KOPT-K1 (cell line): ENCODE measurements around the gene KCND3.
A peak's percentile ranks its signal among the peaks of the same experiment; 100 is the strongest.
"Not testable (repeated sequence)": the region's sequence is repeated elsewhere in the genome, so short reads cannot be mapped to it uniquely, and the experiment has no call there.

ENCODE experiments used
- H3K27ac ChIP-seq: fragments of 200-600 bp; sonication (generic); 2 replicates; pipeline ENCODE4 v1.5.1; 2016; ENCODE audit warnings: antibody characterized with exemption, mild to moderate bottlenecking, low read depth, low read length; ENCODE audit not compliant: poor library complexity, severe bottlenecking
- H3K36me3 ChIP-seq: fragments of 200-600 bp; sonication (generic); 2 replicates; pipeline ENCODE4 v1.5.1; 2017; ENCODE audit warnings: antibody characterized with exemption, mild to moderate bottlenecking, low read length, moderate library complexity; ENCODE audit not compliant: insufficient read depth
- H3K9me3 ChIP-seq: fragments of 200-600 bp; sonication (generic); 2 replicates; pipeline ENCODE4 v1.5.1; 2017; ENCODE audit warnings: antibody characterized with exemption, low read length, mild to moderate bottlenecking; ENCODE audit not compliant: insufficient read depth, poor library complexity, severe bottlenecking

KCND3 gene

DNA sequence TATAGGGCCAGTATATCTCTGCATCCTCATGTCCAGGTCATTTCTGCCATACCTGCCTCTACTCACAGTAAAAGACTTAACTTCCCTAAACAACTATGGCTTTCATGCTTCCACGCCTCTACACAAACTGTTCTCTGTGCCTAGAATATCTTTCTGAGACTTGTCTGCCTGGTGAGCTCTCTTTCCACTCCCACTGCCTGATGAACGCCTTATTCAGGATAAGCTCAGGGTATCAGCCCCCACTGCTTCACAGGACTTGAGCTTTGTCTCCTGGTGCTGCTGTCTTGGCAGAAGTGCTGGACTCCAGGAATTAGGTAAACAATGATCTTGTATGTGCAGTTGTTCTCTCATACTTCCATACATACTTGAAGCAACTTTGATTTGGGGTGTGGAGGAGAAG lies 238.6 kb downstream of the KCND3 start:
- no peak overlapping the region for H3K27ac ChIP-seq
- H3K36me3 ChIP-seq = no peaks in the 10 kb centered on the region
- no peaks in the 10 kb centered on the region for H3K9me3 ChIP-seq

DNA sequence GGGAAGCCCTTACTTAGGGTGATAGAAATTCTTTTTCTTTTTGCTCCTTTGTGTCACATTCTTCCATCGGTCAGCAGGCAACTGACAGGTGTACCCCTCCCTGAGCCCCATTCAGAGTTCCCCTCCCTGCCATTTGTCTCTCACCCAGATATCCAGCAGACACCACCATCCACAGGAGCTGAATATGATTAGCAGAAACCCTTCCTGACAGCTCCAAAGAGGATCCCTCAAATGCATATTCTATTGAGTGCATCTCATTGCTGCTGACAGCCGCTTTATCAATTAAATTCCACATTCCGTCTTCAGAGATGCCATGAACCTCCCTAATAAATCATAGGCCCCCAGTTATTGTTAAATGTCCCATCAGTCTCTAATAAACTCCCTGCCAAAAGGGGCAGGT lies 239.8 kb downstream of the KCND3 start:
- Histone ChIP-seq H3K27ac (no peak overlapping the region), H3K9me3 (no peaks in the 10 kb centered on the region), H3K36me3 (no peaks in the 10 kb centered on the region)

DNA sequence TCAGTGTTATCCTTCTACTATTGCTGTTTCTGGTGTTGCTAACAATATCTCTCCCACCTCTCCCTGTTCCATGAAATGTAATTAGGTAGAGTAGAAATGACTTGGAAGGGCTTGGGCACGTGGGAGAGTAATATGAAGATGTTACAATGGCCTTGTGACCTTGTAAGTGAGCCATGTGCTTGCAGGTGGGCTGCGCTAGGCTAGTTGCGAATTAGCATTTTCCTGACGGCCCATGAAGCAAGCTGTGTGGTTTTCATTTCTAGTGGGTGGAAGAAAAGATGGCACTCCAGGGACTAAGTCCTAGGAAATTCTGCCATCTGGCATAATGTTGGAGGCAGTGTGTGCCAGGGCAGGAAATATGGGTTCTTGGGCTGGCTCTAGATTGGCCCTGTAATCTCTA lies 241.5 kb downstream of the KCND3 start:
- Histone ChIP-seq H3K27ac (no peak overlapping the region), H3K36me3 (no peaks in the 10 kb centered on the region), H3K9me3 (no peaks in the 10 kb centered on the region)

DNA sequence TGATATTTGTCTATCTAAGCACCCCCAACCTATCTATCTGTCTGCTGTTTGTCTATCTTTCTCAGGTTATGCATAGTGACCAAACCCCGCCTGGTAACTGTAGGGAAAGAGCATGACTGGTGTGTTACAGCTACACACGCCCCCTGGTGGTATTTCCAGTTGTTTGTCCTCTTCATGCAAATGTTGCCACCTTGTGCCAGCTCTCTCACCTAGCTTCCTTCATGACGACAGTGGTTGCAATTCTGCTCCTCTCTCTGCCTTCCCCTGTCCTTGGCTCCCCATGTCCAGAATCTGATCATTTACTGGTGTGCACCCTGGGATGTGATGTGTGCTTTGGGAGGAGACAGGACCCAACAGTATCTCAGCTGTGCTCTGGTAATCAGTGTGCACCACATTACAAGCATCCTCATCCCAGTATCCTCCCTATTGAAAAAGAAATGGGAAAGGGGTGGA lies 242.2 kb downstream of the KCND3 start:
- no peak overlapping the region for H3K27ac ChIP-seq
- no peaks in the 10 kb centered on the region for H3K9me3 ChIP-seq

DNA sequence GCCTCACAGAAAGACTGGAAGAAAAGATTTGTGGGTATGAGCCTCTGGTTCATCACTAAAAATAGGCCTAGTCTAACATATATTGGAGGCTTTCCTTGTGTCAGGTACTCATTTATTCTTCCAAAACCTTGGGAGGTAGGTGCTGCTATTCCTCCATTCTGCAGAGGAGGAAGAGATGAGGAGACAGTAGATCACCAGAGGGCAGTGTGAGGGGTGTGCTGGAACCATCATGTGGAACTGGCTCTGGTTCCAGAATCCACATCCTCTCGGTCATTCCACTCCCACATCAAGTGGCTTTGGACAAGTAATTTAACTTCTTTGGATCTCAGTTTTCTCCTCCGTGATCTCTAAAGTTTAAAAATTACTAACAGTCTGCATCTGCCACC lies 242.9 kb downstream of the KCND3 start:
- Histone ChIP-seq H3K27ac (no peak overlapping the region), H3K36me3 (no peaks in the 10 kb centered on the region)

More for the DNA sequence above, 242.2 kb downstream of the KCND3 start:
- no peaks in the 10 kb centered on the region for H3K36me3 ChIP-seq

DNA sequence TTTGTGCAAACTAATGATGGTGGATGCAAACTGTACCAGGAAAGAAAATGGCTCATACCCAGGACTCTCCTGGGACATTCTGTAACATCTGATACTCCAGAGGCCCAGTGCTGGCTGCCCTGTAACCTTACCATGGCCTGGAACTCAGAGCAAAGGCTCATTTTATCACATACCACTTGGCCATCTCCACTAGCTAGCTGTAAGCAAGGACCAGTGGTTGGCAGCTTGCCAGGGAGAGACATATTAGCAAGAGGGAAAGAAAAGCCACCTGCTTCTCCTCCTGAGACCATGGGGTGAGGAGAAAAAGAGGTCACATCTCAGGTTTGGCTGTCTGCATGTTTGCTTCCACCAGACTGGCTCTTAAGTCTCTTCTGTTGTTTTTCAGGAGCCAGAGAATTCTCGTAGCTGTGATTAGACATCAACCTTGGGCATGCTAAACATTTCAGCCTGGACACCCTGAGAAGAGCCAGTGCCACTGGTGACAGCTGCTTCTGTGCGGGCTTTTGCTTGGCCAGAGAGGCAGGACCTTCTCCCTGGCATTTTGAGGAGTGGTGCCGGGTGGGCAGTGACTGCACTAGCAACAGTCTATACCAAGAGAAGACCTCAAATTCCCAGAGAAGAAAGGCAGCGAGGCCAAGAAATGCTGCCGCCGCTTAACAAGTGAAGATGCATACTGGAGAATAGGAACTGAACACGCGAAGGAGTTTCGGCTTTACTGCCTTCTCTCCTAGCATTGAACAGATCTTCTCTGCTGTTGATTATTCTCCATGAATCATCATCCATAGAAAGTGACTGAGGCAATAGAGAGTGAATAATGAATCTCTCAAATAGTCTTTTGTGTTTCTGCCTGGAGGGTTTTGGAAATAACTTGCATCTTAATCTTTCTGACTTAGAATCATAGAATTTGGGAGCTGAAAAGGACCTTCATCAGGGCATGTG lies 243.5 kb downstream of the KCND3 start:
- Histone ChIP-seq H3K27ac (no peak overlapping the region), H3K9me3 (no peaks in the 10 kb centered on the region), H3K36me3 (no peaks in the 10 kb centered on the region)

More for the DNA sequence above, 242.9 kb downstream of the KCND3 start:
- no peaks in the 10 kb centered on the region for H3K9me3 ChIP-seq

DNA sequence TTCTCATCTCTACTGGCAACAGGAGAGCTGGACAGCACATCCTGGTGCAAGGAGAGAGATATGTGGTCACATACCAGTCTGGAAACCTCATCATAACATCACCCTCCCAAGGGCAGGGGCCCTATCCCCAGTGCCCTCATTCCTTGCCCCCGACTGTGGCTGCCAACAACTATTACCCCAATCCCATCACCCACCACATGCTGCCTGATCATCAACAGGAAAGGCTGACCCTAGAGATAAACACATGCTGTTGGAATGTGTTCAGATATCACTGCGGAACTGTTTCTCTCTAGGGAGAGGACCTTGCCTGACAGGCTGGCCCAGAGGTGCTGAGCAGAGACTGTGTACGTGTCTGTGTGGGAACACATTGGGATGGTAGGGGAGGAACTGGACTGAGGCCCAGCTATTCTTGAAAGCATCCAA lies 245.8 kb downstream of the KCND3 start:
- no peak overlapping the region for H3K27ac ChIP-seq
- H3K36me3 ChIP-seq = no peaks in the 10 kb centered on the region
- no peaks in the 10 kb centered on the region for H3K9me3 ChIP-seq

DNA sequence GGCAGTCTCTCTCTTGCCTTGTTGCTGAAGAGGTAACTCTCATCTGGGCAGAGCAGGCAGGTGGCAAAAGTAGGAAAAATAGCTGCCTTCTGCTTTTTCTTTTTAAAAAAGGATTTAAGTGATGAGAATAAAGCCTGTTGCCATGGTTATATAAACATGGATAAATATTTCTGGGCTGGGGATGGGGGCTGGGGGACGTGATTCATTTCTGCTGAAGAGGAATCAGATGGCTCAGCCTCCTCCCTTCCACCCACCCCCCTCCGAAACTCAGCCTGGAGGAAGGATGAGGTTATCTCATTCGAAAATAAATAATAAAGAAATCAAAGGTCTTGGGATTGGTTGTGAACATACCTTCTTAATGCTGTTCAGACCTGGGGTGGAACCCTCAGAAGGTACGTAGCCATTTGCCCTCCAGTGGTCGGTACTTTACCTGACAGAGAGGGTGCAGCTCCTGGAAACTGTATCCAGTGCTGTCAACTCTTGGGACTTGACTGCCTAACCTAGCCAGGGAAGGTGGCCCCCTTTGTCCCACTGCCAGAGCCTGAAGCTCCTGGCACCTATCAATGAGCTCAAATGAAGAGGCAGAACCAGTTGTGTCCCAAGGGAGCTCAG lies 246.4 kb downstream of the KCND3 start:
- Histone ChIP-seq H3K36me3 (no peaks in the 10 kb centered on the region), H3K27ac (no peak overlapping the region), H3K9me3 (no peaks in the 10 kb centered on the region)

DNA sequence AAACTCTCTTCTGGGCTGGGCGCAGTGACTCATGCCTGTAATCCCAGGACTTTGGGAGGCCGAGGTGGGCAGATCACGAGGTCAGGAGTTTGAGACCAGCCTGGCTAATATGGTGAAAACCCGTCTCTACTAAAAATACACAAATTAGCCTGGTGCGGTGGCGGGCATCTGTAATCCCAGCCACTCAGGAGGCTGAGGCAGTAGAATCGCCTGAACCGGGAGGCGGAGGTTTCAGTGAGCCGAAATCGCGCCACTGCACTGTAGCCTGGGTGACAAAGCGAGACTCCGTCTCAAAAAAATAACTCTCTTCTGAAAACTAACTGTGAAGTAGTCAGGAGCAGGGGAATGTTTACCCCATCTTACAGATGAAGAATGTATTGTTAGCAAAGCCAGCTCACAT lies 247.2 kb downstream of the KCND3 start:
- H3K27ac ChIP-seq, H3K9me3 ChIP-seq, H3K36me3 ChIP-seq: not testable (repeated sequence)

DNA sequence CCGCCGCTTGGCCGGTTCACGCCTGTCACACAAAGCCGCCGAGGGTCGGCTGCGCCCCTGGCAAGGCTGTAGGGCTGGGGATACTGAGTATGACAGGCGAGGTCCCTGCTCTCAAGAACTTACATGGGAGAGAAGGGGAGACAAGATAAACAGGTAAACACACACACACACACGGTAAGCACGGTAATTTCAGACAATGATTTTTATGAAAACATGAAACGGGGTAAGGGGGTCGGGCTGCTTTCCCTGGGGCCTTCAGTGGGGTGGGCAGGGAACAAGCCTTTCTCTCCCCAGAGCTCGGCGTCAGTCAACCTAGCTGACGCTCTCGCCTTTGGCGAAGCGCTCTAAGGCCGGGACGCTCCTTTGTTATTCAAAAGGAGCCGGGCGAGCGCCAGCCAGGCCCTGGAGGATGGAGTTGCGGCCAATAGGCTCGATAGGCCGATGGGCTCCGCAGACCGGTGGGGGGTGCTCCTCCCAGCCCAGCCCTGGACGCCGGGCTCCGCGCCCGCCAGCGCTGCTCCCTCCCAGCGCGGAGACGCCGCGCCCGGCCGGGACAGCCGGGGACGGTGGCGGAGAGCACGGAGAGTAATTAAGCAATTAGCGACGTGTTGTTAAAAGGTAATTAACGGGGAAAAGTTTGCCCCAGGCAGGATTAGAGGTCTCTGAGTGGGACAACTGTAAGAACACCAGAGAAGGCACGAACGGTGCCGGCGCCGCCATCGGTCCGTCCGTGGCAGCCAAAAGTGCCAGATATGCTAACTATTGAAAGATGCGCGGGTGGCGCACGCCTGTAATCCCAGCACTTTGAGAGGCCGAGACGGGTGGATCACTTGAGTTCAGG lies 249.3 kb downstream of the KCND3 start:
- Histone ChIP-seq H3K27ac (no peak overlapping the region), H3K36me3 (no peaks in the 10 kb centered on the region), H3K9me3 (no peaks in the 10 kb centered on the region)

DNA sequence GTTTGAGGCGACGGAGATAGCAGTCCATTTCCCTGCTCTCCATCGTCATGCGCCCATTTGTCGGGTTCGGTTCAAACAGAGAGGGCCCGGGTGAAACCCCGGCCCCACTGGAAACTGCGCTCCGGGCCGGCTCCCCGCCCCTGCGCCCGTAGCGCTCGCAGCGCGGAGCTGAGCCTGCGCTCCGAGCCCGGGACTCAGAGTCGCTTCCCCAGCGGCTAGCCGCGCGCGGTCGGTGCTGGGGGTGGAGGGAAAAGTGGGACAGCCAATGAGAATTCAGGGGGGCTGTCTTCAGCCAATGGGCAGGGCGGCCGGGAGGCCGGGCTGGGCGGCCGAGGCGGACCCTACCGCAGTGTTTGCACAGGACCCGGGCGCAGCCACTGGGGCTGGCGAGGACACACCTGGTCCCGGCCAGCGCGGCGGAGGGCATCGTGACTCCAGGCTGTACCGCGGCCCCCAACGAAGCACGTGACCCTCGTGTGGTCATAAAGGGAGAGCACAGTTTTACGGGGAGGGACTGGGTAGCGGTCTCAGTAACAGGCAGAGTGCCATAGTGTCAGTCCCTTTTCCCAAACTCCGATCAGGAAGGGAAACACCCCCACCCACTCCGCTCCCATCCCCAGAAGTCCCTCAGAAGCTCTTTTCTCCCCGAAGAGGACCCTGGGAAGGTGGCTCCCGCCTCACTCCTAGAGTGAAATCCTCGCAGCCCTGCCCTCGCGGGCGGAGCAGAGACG lies 250.1 kb downstream of the KCND3 start, which contains the start of gene INKA2:
Gene INKA2, minus strand, starts transcription at position 202 of the 731 bp plus-strand sequence. Its CDS starts 153 bp downstream, at position 49.
- Histone ChIP-seq H3K9me3 (no peaks in the 10 kb centered on the region), H3K36me3 (no peaks in the 10 kb centered on the region), H3K27ac (peak within 1 kb of the TSS; percentile 31)

DNA sequence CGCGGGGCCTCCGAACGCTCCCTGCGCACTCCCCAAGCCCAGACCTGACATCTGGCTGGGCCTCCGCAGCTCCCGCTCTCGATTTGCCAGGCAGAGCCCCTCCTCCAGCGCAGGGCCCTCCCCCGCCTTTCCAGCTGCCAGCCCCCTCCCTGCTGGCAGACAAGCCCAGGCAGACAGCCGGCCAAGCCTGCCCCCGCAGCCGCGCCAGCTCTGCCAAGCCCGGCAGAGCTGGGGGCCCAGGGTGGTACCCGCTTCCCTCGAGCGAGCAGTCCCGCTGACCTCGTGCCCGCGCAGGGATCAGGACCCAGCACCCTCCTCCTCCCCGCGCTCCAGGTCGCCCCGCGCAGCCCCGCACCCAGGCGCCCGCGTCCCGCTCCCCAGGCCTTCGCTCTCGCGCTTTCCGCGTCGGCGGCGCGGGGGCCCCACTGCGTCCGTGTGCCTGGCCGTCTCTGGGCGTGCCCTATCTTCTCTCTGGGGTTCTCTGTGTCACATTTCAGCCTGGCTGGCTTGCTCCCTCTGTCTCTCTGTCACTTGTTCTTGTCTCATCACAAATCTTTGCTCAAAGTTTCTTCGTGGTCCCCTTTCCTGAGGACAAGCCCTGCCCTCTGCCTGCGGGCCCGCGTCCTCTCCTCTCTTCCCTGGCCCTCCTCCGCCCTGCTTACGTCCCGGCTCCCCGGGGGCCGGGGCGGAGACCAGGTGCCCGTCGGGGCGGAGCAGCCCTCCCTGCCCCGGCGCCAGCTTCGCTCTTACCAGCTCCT lies 250.9 kb downstream of the KCND3 start:
- Histone ChIP-seq H3K9me3 (no peaks in the 10 kb centered on the region), H3K36me3 (no peaks in the 10 kb centered on the region), H3K27ac (peak overlapping the region; percentile 31)

DNA sequence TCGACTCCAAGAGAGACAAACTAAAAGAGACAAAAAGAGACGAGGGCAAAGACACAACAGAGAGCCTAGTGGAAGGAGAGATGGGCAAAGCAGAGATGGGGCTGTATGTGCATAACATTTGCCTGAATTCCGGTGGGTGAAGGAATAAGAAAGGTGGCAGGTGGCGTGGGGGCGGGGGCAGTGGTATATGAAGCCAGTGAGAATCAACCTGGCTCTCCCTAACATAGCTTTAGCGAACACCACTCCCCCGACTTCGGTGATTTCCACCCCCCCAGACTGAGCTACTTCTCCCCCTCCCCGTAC lies 251.4 kb downstream of the KCND3 start:
- Histone ChIP-seq H3K27ac (peak overlapping the region; percentile 2), H3K36me3 (no peaks in the 10 kb centered on the region), H3K9me3 (no peaks in the 10 kb centered on the region)
